Fibroblast of pulmonary artery (primary cell): ENCODE results near the gene SLC6A11.

Source experiments
- DNase-seq: peaks from one replicate; pipeline ENCODE4 v3.0.0-alpha.2; 2010; ENCODE audit warnings: low read depth
- H3K4me3 ChIP-seq: replicated peaks from 2 replicates; pipeline ENCODE4 v1.5.1; 2011; ENCODE audit warnings: low read depth, mild to moderate bottlenecking, control low read depth, low read length, moderate library complexity
- CTCF ChIP-seq: IDR thresholded peaks from 2 replicates; pipeline ENCODE4 v1.5.1; 2011; ENCODE audit warnings: mild to moderate bottlenecking, control low read depth, low read length, inconsistent platforms; ENCODE audit errors: missing control alignments

The SLC6A11 gene

GRCh38 chr3:10816019-10816862 lies at the start of gene SLC6A11:
Gene SLC6A11, plus strand, starts transcription at chr3:10816228. Its CDS starts 38 bp downstream, at chr3:10816266.
- no peak for TF ChIP-seq CTCF
- no peak within 1 kb of the TSS for H3K4me3 ChIP-seq
- DNase-seq, result no peak

DNA sequence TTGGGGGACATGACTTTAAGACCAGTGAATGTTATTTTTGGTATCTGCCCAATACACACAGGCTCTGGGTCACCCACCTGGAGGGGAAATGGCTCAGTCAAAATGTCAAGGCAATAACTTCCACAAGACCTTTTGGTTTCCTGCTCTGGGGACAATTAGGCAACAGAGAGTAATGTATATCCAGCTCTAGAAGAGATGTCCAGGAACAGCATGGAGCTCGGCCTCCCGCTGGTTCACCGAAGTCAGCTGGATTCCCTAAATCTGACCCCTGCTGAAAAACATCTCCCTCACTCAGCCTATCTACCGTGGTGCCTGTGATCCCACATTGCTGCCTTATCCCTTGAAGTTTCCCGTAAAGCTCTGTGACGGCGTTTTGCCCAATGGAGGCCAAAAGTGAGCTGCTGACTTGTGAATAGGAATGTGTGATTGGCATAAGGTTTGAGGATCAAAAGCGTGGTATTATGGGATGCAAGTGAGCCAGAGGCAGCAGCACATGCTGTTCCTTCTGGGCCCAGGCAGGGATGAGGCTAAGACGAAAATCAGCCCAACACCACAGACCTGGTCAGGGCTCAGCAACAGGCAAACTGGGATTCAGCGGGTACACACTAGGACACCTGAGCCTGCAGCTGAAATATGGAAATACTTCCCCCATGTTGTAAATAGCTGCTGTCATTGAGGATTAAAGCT lies 47.2 kb upstream of the SLC6A11 start:
- TF ChIP-seq CTCF, result no peak
- H3K4me3 ChIP-seq, result no peak overlapping the region
- no peak for DNase-seq

GRCh38 chr3:10770547-10770946 lies 45.5 kb upstream of the SLC6A11 start:
- TF ChIP-seq CTCF, result no peak
- no peak overlapping the region for H3K4me3 ChIP-seq
- no peak for DNase-seq

- DNase-seq, result no peak
- no peak overlapping the region for H3K4me3 ChIP-seq
- TF ChIP-seq CTCF, result no peak
These were observed 45.0 kb upstream of the SLC6A11 start for GRCh38 chr3:10770981-10771380.

DNA sequence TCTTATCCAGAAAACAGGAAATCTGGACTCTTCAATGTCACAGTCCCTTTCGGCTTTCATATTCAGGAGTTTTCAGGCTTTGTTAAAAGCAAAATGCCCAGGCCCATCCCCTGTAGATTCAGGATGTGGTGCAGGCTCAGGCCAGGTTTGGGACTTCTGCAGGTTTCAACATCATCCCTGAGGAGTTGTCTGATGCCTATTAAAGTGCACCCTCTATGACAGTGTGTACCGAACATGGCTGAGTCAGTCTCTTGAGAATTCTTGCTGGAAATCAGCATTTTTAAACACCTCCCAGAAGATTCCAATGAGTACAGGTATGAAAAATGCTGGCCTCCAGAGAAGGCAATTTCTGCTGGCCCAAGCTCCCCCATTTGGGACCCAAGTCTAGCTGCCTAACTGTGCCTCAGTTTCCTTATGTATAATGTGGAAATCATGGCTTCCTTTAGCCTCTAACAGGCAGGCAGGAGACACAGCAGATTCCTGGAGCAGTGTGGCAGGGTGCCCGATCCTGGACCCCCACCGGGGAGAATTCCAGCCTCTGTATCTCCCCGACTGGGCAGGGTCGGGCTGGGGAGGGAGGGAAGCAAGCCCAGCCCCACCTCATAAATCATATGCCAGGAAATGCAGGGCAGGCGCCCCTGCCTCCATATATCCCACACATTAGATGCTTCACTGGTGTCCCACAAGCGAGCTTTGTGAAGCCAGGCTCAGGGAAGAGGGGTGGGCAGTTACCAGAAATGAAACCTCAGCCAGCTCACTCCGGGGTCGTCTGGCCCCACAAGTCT lies 44.4 kb upstream of the SLC6A11 start:
- no peak for TF ChIP-seq CTCF
- DNase-seq, result no peak
- H3K4me3 ChIP-seq, result no peak overlapping the region

DNA sequence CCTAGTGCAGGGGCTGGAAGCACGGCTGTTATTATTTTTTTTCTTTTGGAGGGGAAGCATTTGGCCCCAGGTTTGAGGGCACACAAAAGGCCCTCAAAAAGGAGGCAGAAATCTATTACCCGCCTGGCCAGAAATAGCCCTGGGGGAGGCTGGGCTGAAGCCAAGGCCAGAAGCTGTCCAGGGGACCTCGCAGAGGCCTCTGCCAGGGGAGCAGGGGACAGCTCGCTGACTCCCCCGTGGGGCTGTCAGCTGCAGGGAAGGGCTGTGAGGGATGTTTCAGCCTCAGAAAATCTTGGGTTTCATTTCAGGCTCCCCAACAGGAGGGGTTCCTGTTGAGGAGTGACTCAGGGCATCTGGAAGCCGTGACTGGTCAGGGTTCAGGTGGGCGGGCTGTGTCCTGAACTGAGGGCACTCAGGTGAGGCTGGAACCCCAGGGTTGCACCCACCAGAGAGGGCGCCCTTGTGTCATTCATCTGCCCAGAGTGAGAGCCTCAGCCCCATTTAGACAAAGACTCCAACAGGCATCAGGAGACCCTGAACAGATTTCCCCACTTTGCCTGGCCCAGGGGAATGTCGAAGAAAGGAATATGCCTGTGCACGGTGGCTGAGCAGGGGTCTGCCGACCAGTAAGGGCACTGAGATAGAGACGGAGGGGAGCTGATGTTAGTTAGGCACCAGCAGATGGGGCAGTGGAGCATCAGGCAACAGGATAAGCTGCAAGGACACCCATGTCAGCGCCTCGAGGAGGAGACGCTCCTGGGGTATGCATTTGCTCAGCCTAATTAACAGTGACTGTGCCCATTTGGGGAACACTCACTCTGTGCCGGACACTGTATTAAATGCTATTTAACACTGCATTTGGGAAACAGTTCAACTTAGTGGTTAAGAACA lies 43.5 kb upstream of the SLC6A11 start:
- DNase-seq, result peak; percentile 4
- H3K4me3 ChIP-seq, result no peak overlapping the region
- peak; percentile 17 for TF ChIP-seq CTCF
